Glomerular endothelial cell (primary cell): Measurements from ENCODE around the gene DENND4B. TPM values are rescaled to one million over a fixed set of nuclear protein-coding genes. Genes with fewer than 3 reads are reported as not detected.

ENCODE experiments used
- DNase-seq: peaks from one replicate; pipeline ENCODE4 v3.0.0-alpha.2; 2011; ENCODE audit warnings: low read depth, low spot score; ENCODE audit errors: extremely low read depth
- total RNA-seq: library from RNA; depleted of rRNA; stranded (reverse); fragments of >200 nt; gene quantifications from 2 replicates; pipeline ENCODE4 v1.2.3, GENCODE V29; 2015

The DENND4B gene
- total RNA-seq, 1 donor from 2014 or later = 43.7 TPM

- DNase-seq = no peak
These were observed 58.0 kb downstream of the DENND4B start for GRCh38 chr1:153888533-153888932.

- DNase-seq = no peak
These were observed 60.4 kb downstream of the DENND4B start for GRCh38 chr1:153886127-153886526.

- DNase-seq = no peak
These were observed 63.3 kb downstream of the DENND4B start for GRCh38 chr1:153883223-153883622.

- no peak for DNase-seq
These were observed 64.1 kb downstream of the DENND4B start for GRCh38 chr1:153882296-153882912.

GRCh38 chr1:153881751-153882150, 64.8 kb downstream of the DENND4B start:
- DNase-seq = no peak

GRCh38 chr1:153880962-153881361, 65.6 kb downstream of the DENND4B start:
- DNase-seq = peak; percentile 94

- DNase-seq = no peak
These were observed 66.5 kb downstream of the DENND4B start for GRCh38 chr1:153880024-153880423.

Other genes starting within 250 kb of the DENND4B start
- 40.3 and 48.9 TPM in 2 replicates for gene INTS3, start 218.7 kb downstream of the DENND4B start, total RNA-seq
- gene SLC27A3, start 171.3 kb downstream of the DENND4B start, total RNA-seq = 13.4 and 15.7 TPM in 2 replicates
- gene GATAD2B, start 23.7 kb downstream of the DENND4B start, total RNA-seq = 14.7 and 23.9 TPM in 2 replicates
- gene CRTC2, start 11.9 kb upstream of the DENND4B start, total RNA-seq = 12.4 and 15.3 TPM in 2 replicates
- gene SLC39A1, start 16.8 kb upstream of the DENND4B start, total RNA-seq = 84.0 and 109 TPM in 2 replicates
- gene CREB3L4, start 21.2 kb upstream of the DENND4B start, total RNA-seq = 5.4 and 10.5 TPM in 2 replicates
- gene JTB, start 31.0 kb upstream of the DENND4B start, total RNA-seq = 156 and 177 TPM in 2 replicates
- 72.6 and 77.4 TPM in 2 replicates for gene RAB13, start 39.6 kb upstream of the DENND4B start, total RNA-seq
- gene RPS27, start 44.0 kb upstream of the DENND4B start, total RNA-seq = 1,011 and 1,806 TPM in 2 replicates
- gene NUP210L, start 208.4 kb upstream of the DENND4B start, total RNA-seq = not detected in 2 replicates
- 712 and 835 TPM in 2 replicates for gene TPM3, start 245.4 kb upstream of the DENND4B start, total RNA-seq